NK-92 (cell line): ENCODE measurements around the gene COX7A2.

Source experiments
- DNase-seq: peaks from one replicate; lab custom pipeline; 2025; ENCODE audit not compliant: unreplicated experiment; lab: John Stamatoyannopoulos, UW

Gene COX7A2

DNA sequence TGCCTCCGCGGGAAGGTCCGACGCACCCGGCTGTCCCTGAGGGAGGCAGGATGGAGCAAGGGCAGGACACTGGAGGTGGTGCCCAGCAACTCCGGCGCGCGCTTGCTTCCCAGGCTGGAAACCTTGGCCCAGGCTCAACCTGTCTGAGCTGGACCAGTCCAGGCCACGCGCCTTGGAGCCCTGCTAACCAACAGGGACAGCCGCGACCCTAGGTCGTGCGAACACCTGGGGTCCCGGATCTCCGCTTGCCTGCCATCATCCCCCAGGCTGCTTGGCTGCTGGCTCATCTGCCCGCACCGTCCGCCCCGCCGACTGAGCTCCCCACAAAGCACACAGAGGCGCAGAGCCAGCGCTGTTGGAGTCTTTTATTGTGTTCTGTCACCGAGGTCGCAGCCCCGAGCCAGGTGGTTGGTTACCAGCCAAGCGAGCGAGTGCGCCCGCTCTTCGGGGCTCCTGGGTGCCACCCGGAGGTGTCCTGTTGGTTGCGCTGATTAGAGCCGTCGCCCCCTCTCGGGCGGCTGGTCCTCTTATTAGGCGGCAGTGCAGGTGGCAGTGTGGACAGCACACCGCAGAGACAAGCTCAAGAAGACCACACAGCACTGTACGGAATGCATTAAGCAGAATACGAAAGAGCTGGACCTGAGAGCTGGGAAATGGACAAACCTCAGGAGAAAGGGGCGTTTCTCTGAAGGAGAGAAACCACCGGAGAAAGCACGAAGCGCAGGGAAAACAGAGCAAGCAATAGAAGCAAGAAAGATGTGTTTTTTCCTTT is 41.5 kb downstream of the COX7A2 start:
- DNase-seq: no peak

GRCh38 chr6:75201021-75201420 is 42.6 kb downstream of the COX7A2 start:
- DNase-seq: no peak

DNA sequence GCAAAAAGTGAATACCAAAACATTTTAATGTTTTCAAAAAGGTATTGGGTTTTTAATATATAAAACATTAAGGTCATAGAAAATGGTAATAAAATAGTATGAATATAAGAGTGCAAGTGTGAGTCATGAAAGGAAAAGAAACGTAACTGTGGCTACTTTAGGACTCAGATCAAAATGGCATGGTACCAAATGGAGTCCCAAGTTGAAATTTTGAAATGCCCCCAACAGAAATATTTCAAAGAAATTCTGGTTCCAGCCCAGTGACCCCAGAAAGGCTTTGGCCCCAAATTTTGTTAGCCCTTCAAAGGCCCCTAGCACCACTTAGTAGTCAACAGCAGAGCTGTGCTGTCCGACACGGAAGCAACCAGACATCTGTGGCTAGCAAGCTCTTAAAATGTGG is 43.7 kb downstream of the COX7A2 start:
- DNase-seq: no peak

GRCh38 chr6:75196081-75196687 is 47.4 kb downstream of the COX7A2 start:
- DNase-seq: no peak

GRCh38 chr6:75188221-75188925 is 55.2 kb downstream of the COX7A2 start:
- DNase-seq: no peak
